ENCODE data around the gene NEDD4.
"Not testable (repeated sequence)": the region's sequence is repeated elsewhere in the genome, so short reads cannot be mapped to it uniquely, and the experiment has no call there.

NEDD4 gene

DNA sequence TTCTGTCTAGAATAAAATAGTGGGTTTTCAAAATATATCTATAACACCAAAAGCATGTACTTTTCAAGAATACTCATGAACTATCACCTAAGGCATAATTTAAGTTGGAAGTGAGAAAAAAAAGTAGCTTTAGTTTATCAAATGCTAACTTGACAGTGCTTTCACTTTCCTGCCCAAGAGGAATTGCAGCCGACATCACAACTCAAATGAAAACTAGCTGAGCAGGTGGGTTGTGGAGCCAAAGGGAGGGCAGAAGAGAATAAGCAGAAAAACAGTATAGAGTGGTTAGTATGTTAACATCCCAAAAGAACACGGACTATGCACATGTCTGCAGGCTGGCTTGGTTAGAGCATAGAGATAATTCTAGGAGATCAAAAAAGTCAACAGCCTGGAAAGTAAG is 120.9 kb downstream of the NEDD4 start:
- TF ChIP-seq, protein P1, sequence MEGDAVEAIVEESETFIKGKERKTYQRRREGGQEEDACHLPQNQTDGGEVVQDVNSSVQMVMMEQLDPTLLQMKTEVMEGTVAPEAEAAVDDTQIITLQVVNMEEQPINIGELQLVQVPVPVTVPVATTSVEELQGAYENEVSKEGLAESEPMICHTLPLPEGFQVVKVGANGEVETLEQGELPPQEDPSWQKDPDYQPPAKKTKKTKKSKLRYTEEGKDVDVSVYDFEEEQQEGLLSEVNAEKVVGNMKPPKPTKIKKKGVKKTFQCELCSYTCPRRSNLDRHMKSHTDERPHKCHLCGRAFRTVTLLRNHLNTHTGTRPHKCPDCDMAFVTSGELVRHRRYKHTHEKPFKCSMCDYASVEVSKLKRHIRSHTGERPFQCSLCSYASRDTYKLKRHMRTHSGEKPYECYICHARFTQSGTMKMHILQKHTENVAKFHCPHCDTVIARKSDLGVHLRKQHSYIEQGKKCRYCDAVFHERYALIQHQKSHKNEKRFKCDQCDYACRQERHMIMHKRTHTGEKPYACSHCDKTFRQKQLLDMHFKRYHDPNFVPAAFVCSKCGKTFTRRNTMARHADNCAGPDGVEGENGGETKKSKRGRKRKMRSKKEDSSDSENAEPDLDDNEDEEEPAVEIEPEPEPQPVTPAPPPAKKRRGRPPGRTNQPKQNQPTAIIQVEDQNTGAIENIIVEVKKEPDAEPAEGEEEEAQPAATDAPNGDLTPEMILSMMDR (IDR thresholded peaks at IDR 0.05; ENCODE audit: low read depth, low read length): no peak
- no peak overlapping the region for H3K4me3 ChIP-seq (ENCODE audit: low read depth, low read length)
- no peak for DNase-seq

DNA sequence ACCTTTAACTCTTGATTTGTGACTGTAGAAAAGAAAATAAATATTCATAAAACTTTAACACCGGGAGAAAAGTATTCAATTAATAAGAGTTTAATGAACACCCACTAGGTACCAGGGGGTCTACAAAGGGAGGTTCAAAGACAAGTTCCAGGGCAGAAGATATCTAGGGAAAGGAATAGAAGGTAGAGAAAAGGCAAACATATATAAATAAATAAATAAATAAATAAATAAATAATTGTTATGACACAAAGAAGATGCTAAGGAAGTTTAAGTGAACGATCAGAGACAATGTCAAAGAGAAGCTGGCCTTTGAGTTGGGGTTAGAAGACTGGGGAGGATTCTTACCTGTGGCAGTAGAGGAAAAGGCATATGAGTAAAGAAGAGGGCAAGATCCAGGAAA is 123.8 kb downstream of the NEDD4 start:
- Histone ChIP-seq H3K27me3 (ENCODE audit: insufficient read depth, low read depth, severe bottlenecking) (no peaks in the 10 kb centered on the region), H3K9me3 (ENCODE audit: severe bottlenecking) (no peaks in the 10 kb centered on the region), H3K27ac (no peak overlapping the region), H3K4me3 (ENCODE audit: low read depth, low read length) (no peak overlapping the region), H3K36me3 (no peaks in the 10 kb centered on the region)
- TF ChIP-seq, protein P1 (IDR thresholded peaks at IDR 0.05; ENCODE audit: low read depth, low read length): no peak
- no peak for DNase-seq

More for the DNA sequence above, 120.9 kb downstream of the NEDD4 start:
- Histone ChIP-seq H3K27ac (no peak overlapping the region), H3K9me3 (ENCODE audit: severe bottlenecking) (no peaks in the 10 kb centered on the region), H3K27me3 (ENCODE audit: insufficient read depth, low read depth, severe bottlenecking) (no peaks in the 10 kb centered on the region), H3K36me3 (no peaks in the 10 kb centered on the region)

DNA sequence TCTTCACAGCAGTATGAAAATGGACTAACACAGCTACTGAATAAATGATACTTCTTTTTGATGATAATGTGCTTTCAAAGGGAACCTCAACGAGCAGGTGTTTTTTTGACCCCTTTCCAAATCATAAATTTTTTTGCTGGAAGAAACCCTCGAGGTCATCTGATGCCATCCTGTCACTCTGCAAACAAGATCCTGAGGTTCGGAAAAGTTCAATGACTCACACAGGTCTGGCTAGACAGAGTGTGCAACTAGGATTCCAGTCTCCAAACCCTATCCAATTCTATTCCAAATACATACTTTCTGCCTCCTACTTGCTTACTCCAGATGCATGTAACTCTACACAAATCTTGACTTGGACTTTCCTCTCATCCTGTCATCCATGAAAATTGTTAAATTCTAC is 124.7 kb downstream of the NEDD4 start:
- Histone ChIP-seq H3K27ac (no peak overlapping the region), H3K4me3 (ENCODE audit: low read depth, low read length) (no peak overlapping the region), H3K27me3 (ENCODE audit: insufficient read depth, low read depth, severe bottlenecking) (no peaks in the 10 kb centered on the region), H3K9me3 (ENCODE audit: severe bottlenecking) (no peaks in the 10 kb centered on the region), H3K36me3 (no peaks in the 10 kb centered on the region)
- TF ChIP-seq, protein P1 (IDR thresholded peaks at IDR 0.05; ENCODE audit: low read depth, low read length): no peak
- DNase-seq: no peak

DNA sequence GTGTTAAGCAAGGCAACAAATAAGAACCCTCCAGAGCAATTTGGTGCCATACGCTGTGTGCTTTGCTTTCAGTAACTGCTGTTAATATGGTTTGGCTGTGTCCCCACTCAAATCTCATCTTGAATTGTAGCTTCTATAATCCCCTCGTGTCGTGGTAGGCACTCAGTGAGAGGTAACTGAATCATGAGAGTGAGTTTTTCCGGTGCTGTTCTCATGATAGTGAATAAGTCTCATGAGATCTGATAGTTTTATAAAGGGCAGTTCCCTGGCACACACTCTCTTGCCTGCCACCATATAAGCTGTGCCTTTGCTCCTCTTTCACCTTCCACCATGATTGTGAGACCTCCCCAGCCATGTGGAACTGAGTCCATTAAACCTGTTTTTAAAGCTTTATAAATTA is 125.1 kb downstream of the NEDD4 start:
- H3K27me3 ChIP-seq (ENCODE audit: insufficient read depth, low read depth, severe bottlenecking); H3K9me3 ChIP-seq (ENCODE audit: severe bottlenecking); H3K36me3 ChIP-seq; H3K4me3 ChIP-seq (ENCODE audit: low read depth, low read length); DNase-seq; H3K27ac ChIP-seq: not testable (repeated sequence)

DNA sequence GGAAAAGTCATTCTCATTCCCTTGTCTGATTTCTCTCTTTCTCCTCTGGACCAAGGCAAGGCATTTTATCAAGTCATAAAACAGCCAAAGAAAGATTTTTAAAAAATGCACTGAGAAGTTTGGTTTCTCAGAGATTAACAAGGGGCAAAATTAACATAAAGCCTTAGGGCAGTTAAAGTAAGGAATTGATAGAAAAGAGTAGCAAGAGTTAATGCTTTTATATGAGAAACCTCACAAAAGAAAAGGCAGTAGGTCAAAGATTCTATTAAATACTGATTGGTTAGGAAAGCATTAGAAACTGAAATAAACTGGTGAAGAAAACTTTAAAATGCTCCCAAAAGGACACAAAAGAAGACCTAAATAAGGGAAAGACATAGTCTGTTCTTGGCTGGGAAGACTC is 129.5 kb downstream of the NEDD4 start:
- Histone ChIP-seq H3K27ac (no peak overlapping the region), H3K9me3 (ENCODE audit: severe bottlenecking) (no peaks in the 10 kb centered on the region), H3K27me3 (ENCODE audit: insufficient read depth, low read depth, severe bottlenecking) (no peaks in the 10 kb centered on the region), H3K4me3 (ENCODE audit: low read depth, low read length) (no peak overlapping the region), H3K36me3 (no peaks in the 10 kb centered on the region; the same call in 1 of the 2 replicates)
- TF ChIP-seq, protein P1 (IDR thresholded peaks at IDR 0.05; ENCODE audit: low read depth, low read length): no peak
- DNase-seq: no peak

DNA sequence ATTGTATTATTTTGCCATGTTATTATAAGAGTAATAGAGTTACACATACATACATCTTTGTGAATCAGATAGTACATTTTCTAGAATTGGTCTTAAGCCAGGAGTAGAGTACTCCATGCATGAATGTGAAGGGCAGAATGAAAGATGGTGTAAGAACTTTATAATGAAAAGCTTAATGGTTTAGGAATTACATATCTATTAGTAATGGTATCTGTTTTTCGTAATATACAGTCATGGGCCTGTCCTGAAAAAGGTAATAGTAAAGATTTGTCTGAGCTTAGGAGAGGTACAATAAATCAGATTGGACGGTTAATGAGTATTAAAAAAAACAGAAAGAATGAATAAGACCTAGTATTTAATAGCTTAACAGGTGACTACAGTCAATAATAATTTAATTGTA is 132.3 kb downstream of the NEDD4 start:
- TF ChIP-seq, protein P1 (IDR thresholded peaks at IDR 0.05; ENCODE audit: low read depth, low read length): no peak
- H3K4me3 ChIP-seq (ENCODE audit: low read depth, low read length): no peak overlapping the region
- DNase-seq: no peak

More for the DNA sequence above, 132.3 kb downstream of the NEDD4 start:
- H3K27ac ChIP-seq: no peak overlapping the region
- no peaks in the 10 kb centered on the region for H3K27me3 ChIP-seq (ENCODE audit: insufficient read depth, low read depth, severe bottlenecking)
- no peaks in the 10 kb centered on the region for H3K9me3 ChIP-seq (ENCODE audit: severe bottlenecking)
- no peaks in the 10 kb centered on the region; the same call in 1 of the 2 replicates for H3K36me3 ChIP-seq

Measured in WERI-Rb-1 (cell line).